ENCODE data around the gene NUDT16L1.

The NUDT16L1 gene

GRCh38 chr16:4656695-4657686 is 36.4 kb upstream of the NUDT16L1 start:
- no peak for TF ChIP-seq CTCF (IDR thresholded peaks at IDR 0.05; ENCODE audit: low read depth, low read length, missing control alignments)
- DNase-seq (ENCODE audit: low read depth): no peak
- no peak overlapping the region for H3K4me3 ChIP-seq (ENCODE audit: low read depth, low read length)

GRCh38 chr16:4659363-4660353 is 33.7 kb upstream of the NUDT16L1 start:
- TF ChIP-seq CTCF (IDR thresholded peaks at IDR 0.05; ENCODE audit: low read depth, low read length, missing control alignments): no peak
- no peak for DNase-seq (ENCODE audit: low read depth)
- no peak overlapping the region for H3K4me3 ChIP-seq (ENCODE audit: low read depth, low read length)

GRCh38 chr16:4660454-4661007 is 32.8 kb upstream of the NUDT16L1 start:
- no peak for TF ChIP-seq CTCF (IDR thresholded peaks at IDR 0.05; ENCODE audit: low read depth, low read length, missing control alignments)
- no peak overlapping the region for H3K4me3 ChIP-seq (ENCODE audit: low read depth, low read length)
- DNase-seq (ENCODE audit: low read depth): no peak

- DNase-seq (ENCODE audit: low read depth): no peak
- no peak overlapping the region for H3K4me3 ChIP-seq (ENCODE audit: low read depth, low read length)
- TF ChIP-seq CTCF (IDR thresholded peaks at IDR 0.05; ENCODE audit: low read depth, low read length, missing control alignments): no peak
Measured at GRCh38 chr16:4661661-4662060, 31.7 kb upstream of the NUDT16L1 start.

GRCh38 chr16:4663465-4663776 is 29.9 kb upstream of the NUDT16L1 start:
- TF ChIP-seq CTCF (IDR thresholded peaks at IDR 0.05; ENCODE audit: low read depth, low read length, missing control alignments): no peak
- H3K4me3 ChIP-seq (ENCODE audit: low read depth, low read length): no peak overlapping the region
- DNase-seq (ENCODE audit: low read depth): no peak

- DNase-seq (ENCODE audit: low read depth): no peak
- H3K4me3 ChIP-seq (ENCODE audit: low read depth, low read length): no peak overlapping the region
- no peak for TF ChIP-seq CTCF (IDR thresholded peaks at IDR 0.05; ENCODE audit: low read depth, low read length, missing control alignments)
Measured at GRCh38 chr16:4663777-4664465, 29.4 kb upstream of the NUDT16L1 start.

Measured in GM12864 (cell line).